Stomach (tissue), 4 donors: ENCODE data around the gene CCL15.

Source experiments
- CTCF ChIP-seq, 7 experiments: fragments of 450-650 bp in 4 of 7; fragments of 200-600 bp in 3 of 7; sonication (generic) in 3 of 7; IDR thresholded peaks; one replicate each; pipeline ENCODE4 v1.5.1; 2016 to 2019; ENCODE audit warnings: antibody characterized with exemption in 7 of 7, control low read depth in 2 of 7, mild to moderate bottlenecking in 1 of 7
- POLR2A ChIP-seq, 4 donors: fragments of 450-650 bp; IDR thresholded peaks; one replicate each; pipeline ENCODE4 v1.6.1; 2016; ENCODE audit warnings: antibody characterized with exemption in 4 of 4, control low read depth in 2 of 4, mild to moderate bottlenecking in 1 of 4, moderate library complexity in 1 of 4

GRCh38 chr17:35982409-35983191 lies 18.8 kb downstream of the CCL15 start:
- TF ChIP-seq CTCF (IDR thresholded peaks at IDR 0.05), result no peak
- no peak for TF ChIP-seq POLR2A (IDR thresholded peaks at IDR 0.05)
